Small intestine (tissue), 7 donors: Measurements from ENCODE around the gene TUT1. TPM values are rescaled to one million over a fixed set of nuclear protein-coding genes. Genes with fewer than 3 reads are reported as not detected.
A peak's percentile ranks its signal among the peaks of the same experiment; 100 is the strongest.
"Not testable (repeated sequence)": the region's sequence is repeated elsewhere in the genome, so short reads cannot be mapped to it uniquely, and the experiment has no call there.

ENCODE experiments used
- DNase-seq, 2 donors: peaks; one replicate each; pipeline versions ENCODE4 v3.0.0 to v3.0.0-alpha.2; 2013
- FAIRE-seq: peaks from 2 replicates; lab custom pipeline; 2012; peaks lifted over from hg19 to GRCh38; lab: Jason Lieb, UNC
- H3K27ac ChIP-seq, 3 donors: one replicate each; pipeline ENCODE4 v1.5.1; 2013; ENCODE audit warnings: low read length in 2 of 3, mild to moderate bottlenecking in 2 of 3, control low read depth in 1 of 3, inconsistent platforms in 1 of 3, low read depth in 1 of 3, moderate library complexity in 1 of 3
- H3K27me3 ChIP-seq, 3 donors: one replicate each; pipeline ENCODE4 v1.6.1; 2013; ENCODE audit warnings: low read length in 3 of 3, inconsistent platforms in 1 of 3; ENCODE audit not compliant: control insufficient read depth in 3 of 3, insufficient read depth in 3 of 3
- H3K36me3 ChIP-seq, 3 donors: one replicate each; pipeline ENCODE4 v1.6.1; 2013; ENCODE audit warnings: low read length in 3 of 3, inconsistent platforms in 1 of 3, low read depth in 1 of 3, mild to moderate bottlenecking in 1 of 3, moderate library complexity in 1 of 3; ENCODE audit not compliant: control insufficient read depth in 3 of 3, insufficient read depth in 2 of 3
- H3K4me1 ChIP-seq, 3 donors: one replicate each; pipeline ENCODE4 v1.6.1; 2013; ENCODE audit warnings: low read length in 2 of 3, inconsistent platforms in 1 of 3, low read depth in 1 of 3, mild to moderate bottlenecking in 1 of 3, moderate library complexity in 1 of 3; ENCODE audit not compliant: control insufficient read depth in 3 of 3, insufficient read depth in 2 of 3
- H3K4me3 ChIP-seq, 3 donors: one replicate each; pipeline ENCODE4 v1.5.1; 2013; ENCODE audit warnings: low read length in 3 of 3, control low read depth in 1 of 3, inconsistent platforms in 1 of 3, low read depth in 1 of 3, mild to moderate bottlenecking in 1 of 3, moderate library complexity in 1 of 3
- H3K9me3 ChIP-seq, 2 donors: one replicate each; pipeline ENCODE4 v1.6.1; 2013; ENCODE audit warnings: low read depth in 1 of 2, low read length in 1 of 2; ENCODE audit not compliant: control insufficient read depth in 2 of 2, insufficient read depth in 1 of 2
- WGBS, 3 donors: extraction: QIAGEN DNeasy Blood & Tissue Kit; methylation state at CpG; one replicate each; pipeline ENCODE4 v1.1.7; 2013; 5-methylcytosine and 5-hydroxymethylcytosine counted together
- polyA plus RNA-seq, 4 donors: library from polyadenylated mRNA; stranded (reverse) in 3 of 4; unstranded in 1 of 4; fragments of 200-250 nt in 3 of 4; fragments of 120-200 nt in 1 of 4; gene quantifications; one replicate each; pipeline versions ENCODE4 v1.2.1 to v1.2.3, GENCODE V29; 2013
- donor health status: healthy with polysubstance abuse.
- donor health status: control.
- donor health status: control.
- donor health status: Bipolar disorder and iron deficiency.
- donor health status: healthy.

Gene TUT1
- polyA plus RNA-seq, 4 donors: 7.8 to 20.1 (median 16.6) TPM

DNA sequence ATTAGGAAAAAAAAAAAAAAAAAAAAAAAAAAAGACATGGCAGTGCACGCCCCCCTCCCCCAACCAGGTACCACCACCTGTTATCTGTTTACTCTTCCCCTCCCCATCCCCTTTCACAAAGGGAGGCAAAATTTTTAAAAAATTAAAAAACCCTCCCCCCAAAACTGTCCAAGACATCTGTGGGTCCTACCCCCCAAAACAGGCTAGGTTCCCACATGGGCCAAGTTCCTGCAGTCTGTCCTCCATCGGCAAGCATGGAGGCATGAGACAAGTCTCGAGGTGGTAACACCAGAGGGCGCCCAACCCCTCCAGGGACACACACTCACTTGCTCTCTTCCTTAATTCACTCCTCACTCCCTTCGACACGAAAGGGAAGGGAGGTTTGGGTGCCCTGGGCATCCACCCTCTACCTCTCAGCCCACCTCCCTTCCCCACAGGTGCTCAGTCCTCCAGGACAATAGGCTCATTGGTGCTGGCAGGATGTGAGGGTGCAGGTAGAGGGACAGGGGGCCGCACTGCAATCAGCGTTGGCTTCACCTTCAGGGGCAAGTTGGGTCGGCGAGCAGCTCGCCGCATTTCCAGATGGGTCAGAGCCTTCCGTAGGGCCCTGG is 2.2 kb upstream of the TUT1 start:
- H3K4me3 ChIP-seq: no peak overlapping the region
- H3K36me3 ChIP-seq: peaks cover 21 to 64% (median 22%) of the 10 kb centered on the region in 3 donors
- H3K4me1 ChIP-seq: peaks cover 3 to 18% (median 3%) of the 10 kb centered on the region in 3 donors
- FAIRE-seq: no peak
- H3K27ac ChIP-seq: peak overlapping the region in 1 of 3 donors; percentile 32
- no peaks in the 10 kb centered on the region for H3K9me3 ChIP-seq
- DNase-seq: peak; percentile 80 to 84
- H3K27me3 ChIP-seq: no peaks in the 10 kb centered on the region
- 56 to 61% (median 59%) methylated on average over 13 of the region's 13 CpGs for WGBS, 3 donors

DNA sequence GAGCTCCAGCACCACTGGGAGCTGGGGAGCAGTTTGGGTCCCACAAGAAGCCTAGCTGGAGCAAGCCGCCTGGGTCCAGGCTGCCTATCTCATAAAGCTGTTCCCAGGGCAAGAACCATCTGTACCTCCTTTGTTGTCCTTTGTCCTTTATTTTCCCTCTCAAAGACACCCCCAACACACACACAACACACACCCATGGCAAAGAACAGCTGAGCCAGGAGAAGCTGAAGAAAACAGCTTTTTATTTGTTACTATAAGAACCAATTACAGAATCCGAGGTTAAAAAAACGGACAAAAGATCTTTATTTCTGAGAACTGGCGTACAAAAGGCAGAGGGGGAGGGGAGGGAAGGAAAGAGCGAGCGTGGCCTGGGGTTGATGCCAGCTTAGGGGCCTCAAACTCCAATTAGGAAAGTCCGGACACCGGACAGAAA is 1.7 kb upstream of the TUT1 start:
- 74 to 79% (median 75%) methylated on average over 8 of the region's 8 CpGs for WGBS, 3 donors
- FAIRE-seq: no peak
- Histone ChIP-seq H3K4me1 (peaks cover 3 to 18% (median 3%) of the 10 kb centered on the region in 3 donors), H3K4me3 (no peak overlapping the region), H3K27ac (peak overlapping the region; percentile 96), H3K27me3 (no peaks in the 10 kb centered on the region), H3K36me3 (peaks cover 17 to 65% (median 22%) of the 10 kb centered on the region in 3 donors), H3K9me3 (no peaks in the 10 kb centered on the region)
- no peak for DNase-seq

DNA sequence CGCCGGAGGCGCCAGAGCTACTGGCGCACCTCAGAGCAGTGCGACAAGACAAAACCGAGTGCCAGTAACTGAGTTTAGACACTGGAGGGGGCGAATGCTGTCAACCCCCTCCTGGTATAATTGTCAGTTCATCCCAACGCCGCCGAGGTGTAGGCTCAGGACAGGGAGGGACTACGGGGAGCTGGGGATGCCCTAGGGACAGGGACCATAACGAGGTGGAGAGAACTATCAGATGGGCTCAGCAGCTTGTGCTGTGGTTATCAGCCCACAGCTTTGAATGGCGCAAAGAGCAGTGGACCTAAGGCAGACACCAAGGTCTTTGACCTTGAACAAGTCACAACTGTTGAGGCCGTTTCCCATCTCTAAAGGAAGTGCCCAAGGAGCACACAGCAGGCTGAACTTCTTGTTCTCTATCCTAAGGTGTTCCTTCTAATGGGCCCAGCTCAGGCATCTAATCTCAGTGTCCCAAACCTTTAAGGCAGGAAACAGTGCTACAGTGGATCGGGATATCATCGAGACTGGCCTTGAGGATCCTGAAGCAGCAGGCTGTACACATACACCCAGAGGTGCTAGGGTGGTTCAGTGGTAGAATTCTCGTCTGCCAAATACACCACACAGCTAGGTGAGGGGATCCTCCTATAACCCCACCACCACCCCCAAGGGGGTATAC is 958 bp upstream of the TUT1 start:
- FAIRE-seq (no peak), DNase-seq (peak in 1 of 2 donors; percentile 55)
- Histone ChIP-seq H3K36me3 (peaks cover 17 to 59% (median 17%) of the 10 kb centered on the region in 3 donors), H3K27ac (peak overlapping the region; percentile 96), H3K4me1 (peaks cover 3 to 18% (median 3%) of the 10 kb centered on the region in 3 donors), H3K4me3 (peak overlapping the region; percentile 4 to 70 (median 53)), H3K9me3 (no peaks in the 10 kb centered on the region), H3K27me3 (no peaks in the 10 kb centered on the region)
- WGBS, 3 donors: 11 to 13% (median 12%) methylated on average over 17 of the region's 17 CpGs

DNA sequence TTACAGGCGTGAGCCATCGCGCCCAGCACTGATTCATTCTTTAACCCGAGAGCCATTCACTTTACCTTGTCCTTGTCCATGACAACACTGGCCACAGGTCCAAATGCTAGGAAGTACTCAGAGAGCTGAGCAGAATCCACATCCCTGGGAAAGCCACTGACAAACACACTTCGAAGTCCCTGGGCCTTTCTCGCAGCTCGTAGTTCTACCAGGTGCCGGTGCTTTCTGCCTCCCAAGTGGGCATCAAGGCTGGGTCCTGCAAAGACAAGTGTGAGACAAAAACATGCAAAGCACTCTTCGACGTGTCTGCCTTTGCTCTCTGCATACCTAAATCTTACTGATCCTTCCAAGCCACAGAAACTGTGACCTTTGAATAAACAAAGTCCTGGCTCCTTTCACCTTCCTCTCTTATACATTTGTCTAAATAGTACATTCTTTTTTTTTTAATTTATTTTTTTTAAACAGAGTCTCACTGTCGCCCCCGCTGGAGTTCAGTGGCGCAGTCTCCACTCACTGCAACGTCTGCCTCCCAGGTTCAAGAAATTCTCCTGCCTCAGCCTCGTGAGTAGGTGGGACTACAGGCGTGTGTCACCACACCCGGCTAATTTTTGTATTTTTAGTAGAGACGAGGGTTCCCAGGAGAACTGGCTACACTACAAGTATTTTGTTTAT is 2.2 kb downstream of the TUT1 start:
- WGBS, 3 donors: 66 to 72% (median 66%) methylated on average over 18 of the region's 18 CpGs
- H3K27ac ChIP-seq: no peak overlapping the region

DNA sequence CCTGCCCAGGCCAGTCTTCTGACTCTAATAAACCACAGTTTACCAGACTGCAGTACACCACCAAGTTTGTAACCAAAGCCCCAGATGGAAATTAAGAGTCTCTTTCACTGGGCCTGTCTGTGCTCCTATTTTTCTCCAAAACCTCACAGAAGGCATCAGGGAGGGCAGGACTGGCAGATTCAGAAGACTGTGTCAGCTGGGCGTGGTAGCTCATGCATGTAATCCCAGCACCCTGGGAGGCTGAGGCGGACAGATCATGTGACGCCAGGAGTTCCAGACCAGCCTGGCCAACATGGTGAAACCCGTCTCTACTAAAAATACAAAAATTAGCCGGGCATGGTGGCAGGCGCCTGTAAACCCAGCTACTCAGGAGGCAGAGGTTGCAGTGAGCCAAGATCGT is 6.0 kb downstream of the TUT1 start:
- peaks cover 3 to 54% (median 5%) of the 10 kb centered on the region in 3 donors for H3K36me3 ChIP-seq
- FAIRE-seq, H3K4me3 ChIP-seq, H3K4me1 ChIP-seq, H3K9me3 ChIP-seq, H3K27me3 ChIP-seq, H3K27ac ChIP-seq, DNase-seq: not testable (repeated sequence)
- 95 to 96% (median 95%) methylated on average over 7 of the region's 7 CpGs for WGBS, 3 donors

More for the DNA sequence above, 2.2 kb downstream of the TUT1 start:
- DNase-seq: no peak
- Histone ChIP-seq H3K36me3 (peaks cover 0 to 50% (median 2%) of the 10 kb centered on the region in 3 donors), H3K4me3 (no peak overlapping the region), H3K9me3 (no peaks in the 10 kb centered on the region), H3K4me1 (peaks cover 3 to 18% (median 3%) of the 10 kb centered on the region in 3 donors), H3K27me3 (no peaks in the 10 kb centered on the region)
- FAIRE-seq: no peak

DNA sequence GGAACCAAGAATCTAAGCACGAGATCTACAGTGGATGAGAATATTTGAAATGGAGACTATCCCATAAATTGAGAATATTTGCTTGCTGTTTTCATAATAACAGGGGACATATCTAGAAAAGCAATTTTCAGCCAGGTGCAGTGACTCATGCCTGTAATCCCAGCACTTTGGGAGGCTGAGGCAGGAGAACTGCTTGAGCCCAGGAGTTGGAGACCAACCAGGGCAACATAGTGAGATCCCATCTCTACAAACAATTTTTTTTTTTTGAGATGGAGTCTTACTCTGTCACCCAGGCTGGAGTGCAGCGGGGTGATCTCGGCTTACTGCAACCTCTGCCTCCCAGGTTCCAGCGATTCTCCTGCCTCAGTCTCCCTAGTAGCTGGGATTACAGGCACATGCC is 9.6 kb downstream of the TUT1 start:
- FAIRE-seq, DNase-seq: not testable (repeated sequence)
- H3K36me3 ChIP-seq: peaks cover 4 to 64% (median 5%) of the 10 kb centered on the region in 3 donors

DNA sequence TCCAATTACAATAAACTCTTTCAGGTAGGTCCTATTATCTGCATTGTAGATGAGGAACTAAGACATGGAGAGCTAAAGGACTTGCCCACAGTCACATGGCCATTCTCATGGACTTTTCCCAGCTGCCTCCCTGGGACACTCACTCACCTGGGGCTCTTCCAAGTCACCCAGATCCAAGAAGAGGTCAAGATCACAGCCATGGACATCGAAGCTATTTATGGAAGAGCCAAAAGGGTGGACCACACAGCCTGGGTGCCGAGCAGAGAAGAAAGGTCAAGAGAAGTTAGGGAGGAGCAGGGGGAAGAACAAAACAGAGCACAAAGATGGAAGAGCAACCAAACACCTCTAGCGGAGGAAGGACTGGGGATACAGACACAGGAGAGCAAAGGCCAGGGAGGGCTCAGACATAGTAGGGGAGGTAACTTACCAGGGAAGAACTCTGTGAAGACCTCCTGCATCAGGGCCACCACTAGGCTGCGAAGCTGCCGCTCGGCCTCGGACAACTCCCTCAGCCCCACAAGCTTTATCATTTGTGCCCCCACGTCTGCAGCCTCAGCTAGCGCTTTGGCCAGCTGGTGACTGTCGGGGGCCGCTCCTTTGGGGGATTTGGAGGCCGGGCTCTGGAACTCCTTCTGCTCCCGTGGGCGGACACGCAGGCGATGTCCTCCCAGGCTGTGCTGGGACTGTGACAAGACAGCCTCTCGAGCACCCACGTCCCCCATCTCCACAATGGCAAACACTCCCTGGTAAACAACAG is 10.2 kb downstream of the TUT1 start:
- Histone ChIP-seq H3K27me3 (no peaks in the 10 kb centered on the region), H3K27ac (no peak overlapping the region), H3K4me1 (peaks cover 0 to 9% (median 0%) of the 10 kb centered on the region in 3 donors), H3K9me3 (no peaks in the 10 kb centered on the region), H3K36me3 (peaks cover 4 to 67% (median 5%) of the 10 kb centered on the region in 3 donors), H3K4me3 (no peak overlapping the region)
- FAIRE-seq: no peak
- DNase-seq: no peak
- WGBS, 3 donors: 94 to 97% (median 96%) methylated on average over 18 of the region's 18 CpGs

More for the DNA sequence above, 9.6 kb downstream of the TUT1 start:
- 94 to 98% (median 96%) methylated on average over 4 of the region's 4 CpGs for WGBS, 3 donors
- not testable (repeated sequence) for H3K9me3 ChIP-seq, H3K4me1 ChIP-seq, H3K27me3 ChIP-seq, H3K4me3 ChIP-seq, H3K27ac ChIP-seq

DNA sequence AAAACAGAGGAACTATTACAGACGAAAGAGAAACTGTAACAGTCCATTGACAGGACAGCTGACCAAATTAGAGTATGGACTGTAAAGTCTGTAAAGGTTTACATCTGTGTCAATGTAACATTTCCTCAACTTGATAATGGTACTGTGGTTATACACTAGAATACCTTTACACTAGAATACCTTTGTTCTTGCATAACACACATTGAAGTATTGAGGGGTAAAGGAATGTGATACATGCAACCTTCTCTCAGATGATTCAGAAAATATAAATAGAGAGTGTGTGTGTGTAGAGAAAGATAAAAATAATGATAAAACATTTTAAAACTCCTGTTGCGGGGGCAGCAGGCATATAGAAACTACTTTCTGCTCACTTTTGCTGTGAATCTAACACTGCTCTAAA is 12.1 kb downstream of the TUT1 start:
- Histone ChIP-seq H3K9me3 (no peaks in the 10 kb centered on the region), H3K4me1 (peaks cover 0 to 24% (median 5%) of the 10 kb centered on the region in 3 donors), H3K27ac (no peak overlapping the region), H3K4me3 (no peak overlapping the region), H3K27me3 (no peaks in the 10 kb centered on the region), H3K36me3 (peaks cover 4 to 67% (median 5%) of the 10 kb centered on the region in 3 donors)
- FAIRE-seq (no peak), DNase-seq (no peak)
- 95 to 98% (median 98%) methylated on average over 2 of the region's 2 CpGs for WGBS, 3 donors
